Naive thymus-derived CD4-positive, alpha-beta T cell (primary cell): ENCODE measurements around the gene ZNF688. TPM values are rescaled to one million over a fixed set of nuclear protein-coding genes. Genes with fewer than 3 reads are reported as not detected.
A peak's percentile ranks its signal among the peaks of the same experiment; 100 is the strongest.

ENCODE experiments used
- ATAC-seq: fragments of 150-1000 bp; cut with Tn5 transposase; 2 replicates; pipeline ENCODE4 v1.10.0; 2021; ENCODE audit warnings: mild to moderate bottlenecking, moderate library complexity
- CTCF ChIA-PET: fragments of 350-600 bp; sonication (Branson Sonifier 250); formaldehyde crosslinking; loops from one replicate; lab custom pipeline; 2021; ENCODE audit warnings: antibody characterized with exemption; lab: Charles Lee
- POLR2A ChIA-PET: fragments of 350-600 bp; sonication (Branson Sonifier 250); formaldehyde crosslinking; loops from one replicate; lab custom pipeline; 2021; ENCODE audit warnings: antibody characterized with exemption, inconsistent platforms; lab: Charles Lee
- DNase-seq, 9 donors: peaks; one replicate each; pipeline versions ENCODE4 v3.0.0 to v3.0.0-alpha.2; 2020 to 2022; ENCODE audit warnings: mixed read lengths in 1 of 9
- H3K27ac ChIP-seq: one replicate; pipeline ENCODE4 v1.7.0; 2013; ENCODE audit warnings: mild to moderate bottlenecking, low read depth, low read length, moderate library complexity
- H3K27me3 ChIP-seq, 2 donors: one replicate each; pipeline ENCODE4 v1.7.0; 2013; ENCODE audit warnings: low read length in 2 of 2, mild to moderate bottlenecking in 2 of 2, moderate library complexity in 2 of 2; ENCODE audit not compliant: control insufficient read depth in 2 of 2, insufficient read depth in 2 of 2
- H3K36me3 ChIP-seq, 3 experiments: 1 replicate in 2 of 3; 2 replicates in 1 of 3; pipeline ENCODE4 v1.7.0; 2013; ENCODE audit warnings: low read length in 3 of 3, mild to moderate bottlenecking in 3 of 3, moderate library complexity in 1 of 3; ENCODE audit not compliant: insufficient read depth in 3 of 3, control insufficient read depth in 2 of 3
- H3K4me1 ChIP-seq, 2 donors: one replicate each; pipeline ENCODE4 v1.7.0; 2013; ENCODE audit warnings: low read length in 2 of 2, mild to moderate bottlenecking in 2 of 2, moderate library complexity in 1 of 2; ENCODE audit not compliant: control insufficient read depth in 2 of 2, insufficient read depth in 2 of 2
- H3K4me3 ChIP-seq: 2 replicates; pipeline ENCODE4 v1.7.0; 2013; ENCODE audit warnings: mild to moderate bottlenecking, low read length
- H3K9me3 ChIP-seq, 3 experiments: 1 replicate in 2 of 3; 2 replicates in 1 of 3; pipeline ENCODE4 v1.7.0; 2013; ENCODE audit warnings: low read length in 3 of 3; ENCODE audit not compliant: control insufficient read depth in 2 of 3
- H3K27ac Mint-ChIP-seq, 9 donors: one replicate each; pipeline ENCODE4 v1.8.0; 2020 to 2022; ENCODE audit warnings: mixed read lengths in 9 of 9, mild to moderate bottlenecking in 8 of 9, moderate library complexity in 5 of 9, inconsistent platforms in 2 of 9
- H3K27me3 Mint-ChIP-seq, 5 donors: one replicate each; pipeline ENCODE4 v1.8.0; 2021 to 2022; ENCODE audit warnings: mixed read lengths in 5 of 5, mild to moderate bottlenecking in 1 of 5
- H3K36me3 Mint-ChIP-seq, 5 donors: one replicate each; pipeline ENCODE4 v1.8.0; 2020 to 2022; ENCODE audit warnings: mixed read lengths in 5 of 5, mild to moderate bottlenecking in 3 of 5, inconsistent platforms in 1 of 5
- H3K4me1 Mint-ChIP-seq, 7 donors: one replicate each; pipeline ENCODE4 v1.8.0; 2020 to 2022; ENCODE audit warnings: mixed read lengths in 7 of 7, mild to moderate bottlenecking in 3 of 7, inconsistent platforms in 1 of 7
- H3K4me3 Mint-ChIP-seq, 10 donors: one replicate each; pipeline ENCODE4 v1.8.0; 2020 to 2022; ENCODE audit warnings: mild to moderate bottlenecking in 10 of 10, mixed read lengths in 10 of 10, moderate library complexity in 6 of 10, inconsistent platforms in 2 of 10
- H3K9me3 Mint-ChIP-seq, 11 donors: one replicate each; pipeline ENCODE4 v1.8.0; 2020 to 2022; ENCODE audit warnings: mixed read lengths in 11 of 11, mild to moderate bottlenecking in 4 of 11, inconsistent platforms in 1 of 11, moderate library complexity in 1 of 11
- intact Hi-C, 2 donors: fragments of 100-400 bp; cut with micrococcal nuclease; formaldehyde crosslinking; loops; one replicate each; pipeline ENCODE4 v1.15.1; 2023
- polyA plus RNA-seq, 2 donors: library from polyadenylated mRNA; unstranded; fragments of 300-500 nt; fragmentation: Illumina TruSeq; gene quantifications; one replicate each; pipeline ENCODE4 v1.2.3, GENCODE V29; 2021
- total RNA-seq, 6 experiments: library from RNA in 5 of 6; stranded (reverse) in 5 of 6; gene quantifications; 1 replicate in 5 of 6; 2 replicates in 1 of 6; pipeline ENCODE4 v1.2.3 and lab custom pipeline; 2021 to 2026

The ZNF688 gene
- total and polyA plus RNA-seq, 7 experiments from 2014 or later: 8.8 to 33.2 (median 21.5) TPM

GRCh38 chr16:30569281-30569680 is 2.2 kb downstream of the ZNF688 start:
- no peaks in the 10 kb centered on the region for H3K9me3 ChIP-seq
- peaks cover 36 to 38% of the 10 kb centered on the region in 2 donors for H3K4me1 ChIP-seq
- Mint-ChIP-seq H3K4me3 (peak overlapping the region in 8 of 10 donors; percentile 11 to 84 (median 33)), H3K27me3 (no peaks in the 10 kb centered on the region), H3K36me3 (peaks cover 0 to 4% (median 0%) of the 10 kb centered on the region in 5 donors), H3K27ac (peak overlapping the region; percentile 51 to 100 (median 98)), H3K9me3 (peaks cover 0 to 2% (median 0%) of the 10 kb centered on the region in 11 donors), H3K4me1 (peaks cover 20 to 64% (median 44%) of the 10 kb centered on the region in 7 donors)
- H3K4me3 ChIP-seq: no peak overlapping the region
- intact Hi-C loops: no loop called here
- ChIA-PET POLR2A (interaction anchor here (0.6 to 3.2 kb wide), 6 partner anchors 11 to 139 kb away, joined by 4 to 18 read pairs (median 12); partner anchors contain the start of genes DCTPP1, FBRS, ZNF747 and ZNF764), CTCF (no interaction called here)
- H3K36me3 ChIP-seq: no peaks in the 10 kb centered on the region
- H3K27me3 ChIP-seq: no peaks in the 10 kb centered on the region
- ATAC-seq (no peak), DNase-seq (no peak)
- H3K27ac ChIP-seq: peak overlapping the region; percentile 85

DNA sequence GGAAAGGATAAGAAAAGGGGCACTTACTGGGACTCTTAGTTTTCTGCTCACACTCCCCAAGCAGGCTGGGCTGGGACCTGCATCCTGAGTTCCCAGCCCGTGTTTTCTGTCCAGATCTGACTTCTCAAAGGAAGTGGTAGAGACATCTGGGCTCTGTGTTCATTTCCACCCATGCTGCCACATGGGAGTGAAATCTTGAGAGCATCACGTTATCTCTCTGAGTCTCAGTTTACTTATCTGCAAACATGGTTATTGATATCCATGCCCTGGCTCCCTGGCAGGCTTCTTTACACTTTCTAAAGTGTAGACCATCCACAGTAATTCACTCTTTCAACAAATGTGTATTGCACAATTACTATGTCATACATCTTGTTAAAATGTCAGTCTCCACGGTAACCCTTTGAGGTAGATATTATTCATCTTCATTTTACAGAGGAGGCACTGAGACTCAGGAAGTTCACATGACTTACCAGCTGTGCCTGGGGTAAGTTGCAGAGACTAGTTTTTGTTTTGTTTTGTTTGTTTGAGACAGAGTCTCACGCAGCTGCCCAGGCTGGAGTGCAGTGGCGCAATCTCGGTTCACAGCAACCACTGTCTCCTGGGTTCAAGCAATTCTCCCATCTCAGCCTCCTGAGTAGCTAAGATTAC is 3.4 kb downstream of the ZNF688 start:
- Histone ChIP-seq H3K4me3 (peak overlapping the region; percentile 9), H3K4me1 (peaks cover 36 to 38% of the 10 kb centered on the region in 2 donors), H3K9me3 (no peaks in the 10 kb centered on the region), H3K27me3 (no peaks in the 10 kb centered on the region), H3K36me3 (no peaks in the 10 kb centered on the region), H3K27ac (peak overlapping the region; percentile 85)
- H3K9me3 Mint-ChIP-seq: peaks cover 0 to 2% (median 0%) of the 10 kb centered on the region in 11 donors
- H3K4me3 Mint-ChIP-seq: peak overlapping the region; percentile 71 to 91 (median 84)
- POLR2A ChIA-PET: interaction anchor here (0.6 to 3.2 kb wide), 18 partner anchors 10 to 539 kb away, joined by 3 to 18 read pairs (median 4); partner anchors contain the start of genes DCTPP1, FBRS, SEPTIN1 and ZNF747
- DNase-seq (peak in 8 of 9 donors; percentile 48 to 85 (median 78)), ATAC-seq (peak; percentile 59)
- H3K4me1 Mint-ChIP-seq: peaks cover 20 to 59% (median 40%) of the 10 kb centered on the region in 7 donors
- no peaks in the 10 kb centered on the region for H3K27me3 Mint-ChIP-seq
- peak overlapping the region; percentile 97 to 100 (median 99) for H3K27ac Mint-ChIP-seq
- H3K36me3 Mint-ChIP-seq: peaks cover 0 to 4% (median 0%) of the 10 kb centered on the region in 5 donors
- intact Hi-C loops: loop anchor here in 1 of 2 donors (1.0 kb wide), 1 partner anchor 138 kb away; the partner anchor contains the start of gene DCTPP1
- CTCF ChIA-PET: interaction anchor here (0.7 to 1.0 kb wide), 2 partner anchors 11 to 100 kb away, joined by 4 to 6 read pairs; no protein-coding TSS in a partner anchor

GRCh38 chr16:30567160-30567990 is 4.1 kb downstream of the ZNF688 start:
- Mint-ChIP-seq H3K4me1 (peaks cover 18 to 57% (median 36%) of the 10 kb centered on the region in 7 donors), H3K4me3 (peak overlapping the region in 9 of 10 donors; percentile 71 to 86 (median 84)), H3K9me3 (peaks cover 0 to 2% (median 0%) of the 10 kb centered on the region in 11 donors), H3K27ac (peak overlapping the region; percentile 97 to 100 (median 99)), H3K27me3 (no peaks in the 10 kb centered on the region), H3K36me3 (peaks cover 0 to 4% (median 0%) of the 10 kb centered on the region in 5 donors)
- DNase-seq (peak in 3 of 9 donors; percentile 22 to 60 (median 58)), ATAC-seq (peak; percentile 5)
- Histone ChIP-seq H3K4me1 (peaks cover 33 to 37% of the 10 kb centered on the region in 2 donors), H3K27ac (peak overlapping the region; percentile 85), H3K36me3 (no peaks in the 10 kb centered on the region), H3K4me3 (peak overlapping the region; percentile 9), H3K9me3 (no peaks in the 10 kb centered on the region), H3K27me3 (no peaks in the 10 kb centered on the region)
- POLR2A ChIA-PET: interaction anchor here (0.6 to 3.2 kb wide), 11 partner anchors 9 to 185 kb away, joined by 3 to 18 read pairs (median 6); partner anchors contain the start of genes DCTPP1, SEPTIN1, ZNF747 and ZNF764
- intact Hi-C loops: no loop called here
- CTCF ChIA-PET: interaction anchor here (0.6 to 1.9 kb wide), 2 partner anchors 10 to 162 kb away, joined by 3 to 5 read pairs; no protein-coding TSS in a partner anchor

DNA sequence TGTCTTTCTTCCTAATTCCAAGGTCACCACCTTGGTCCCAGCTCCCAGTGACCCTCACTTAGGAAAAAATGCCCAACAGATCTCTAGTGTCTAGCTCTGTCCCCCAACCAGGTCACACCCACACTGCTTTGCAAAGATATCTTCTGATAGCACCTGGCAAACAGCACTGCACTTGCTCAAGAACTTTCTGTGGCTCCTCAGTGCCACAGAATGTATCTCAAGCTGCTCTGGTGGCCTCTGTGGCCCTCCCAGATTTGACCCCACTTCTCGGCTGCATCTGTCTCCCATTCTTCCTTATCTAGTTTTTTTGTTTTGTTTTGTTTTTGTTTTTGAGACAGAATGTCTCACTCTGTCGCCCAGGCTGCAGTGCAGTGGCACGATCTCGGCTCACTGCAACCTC is 5.0 kb downstream of the ZNF688 start:
- ATAC-seq: no peak
- no peaks in the 10 kb centered on the region for H3K27me3 Mint-ChIP-seq
- H3K9me3 Mint-ChIP-seq: peaks cover 0 to 2% (median 0%) of the 10 kb centered on the region in 11 donors
- peaks cover 0 to 1% (median 0%) of the 10 kb centered on the region in 5 donors for H3K36me3 Mint-ChIP-seq
- POLR2A ChIA-PET: interaction anchor here (0.5 to 3.2 kb wide), 7 partner anchors 9 to 184 kb away, joined by 3 to 18 read pairs (median 4); partner anchors contain the start of genes FBRS, SEPTIN1, ZNF747 and ZNF764
- DNase-seq: no peak
- H3K4me1 Mint-ChIP-seq: peaks cover 14 to 51% (median 33%) of the 10 kb centered on the region in 7 donors
- no peak overlapping the region for H3K4me3 ChIP-seq
- H3K27me3 ChIP-seq: no peaks in the 10 kb centered on the region
- H3K4me3 Mint-ChIP-seq: peak overlapping the region in 1 of 10 donors; percentile 29
- H3K9me3 ChIP-seq: no peaks in the 10 kb centered on the region
- H3K4me1 ChIP-seq: peaks cover 31 to 34% of the 10 kb centered on the region in 2 donors
- H3K27ac Mint-ChIP-seq: peak overlapping the region; percentile 32 to 99 (median 98)
- H3K27ac ChIP-seq: peak overlapping the region; percentile 85
- intact Hi-C loops: no loop called here
- no peaks in the 10 kb centered on the region for H3K36me3 ChIP-seq
- CTCF ChIA-PET: interaction anchor here (0.6 to 1.9 kb wide), 2 partner anchors 9 to 102 kb away, joined by 4 to 5 read pairs; no protein-coding TSS in a partner anchor

- Mint-ChIP-seq H3K27ac (peak overlapping the region in 8 of 9 donors; percentile 9 to 99 (median 80)), H3K4me3 (no peak overlapping the region), H3K27me3 (no peaks in the 10 kb centered on the region), H3K9me3 (peaks cover 0 to 2% (median 0%) of the 10 kb centered on the region in 11 donors), H3K4me1 (peaks cover 14 to 53% (median 38%) of the 10 kb centered on the region in 7 donors), H3K36me3 (peaks cover 0 to 1% (median 0%) of the 10 kb centered on the region in 5 donors)
- H3K9me3 ChIP-seq: no peaks in the 10 kb centered on the region
- ChIA-PET CTCF (interaction anchor here (0.6 to 1.9 kb wide), 2 partner anchors 9 to 384 kb away, joined by 3 to 5 read pairs; no protein-coding TSS in a partner anchor), POLR2A (interaction anchor here (0.5 to 1.8 kb wide), 6 partner anchors 13 to 172 kb away, joined by 3 to 7 read pairs (median 4); partner anchors contain the start of gene FBRS)
- no peak for ATAC-seq
- DNase-seq: no peak
- H3K4me3 ChIP-seq: no peak overlapping the region
- no peaks in the 10 kb centered on the region for H3K27me3 ChIP-seq
- H3K4me1 ChIP-seq: peaks cover 32 to 37% of the 10 kb centered on the region in 2 donors
- H3K36me3 ChIP-seq: no peaks in the 10 kb centered on the region
- no peak overlapping the region for H3K27ac ChIP-seq
- intact Hi-C loops: no loop called here
Measured at GRCh38 chr16:30565984-30566383, 5.5 kb downstream of the ZNF688 start.
